ENCODE results near the gene SVIL. TPM values are rescaled to one million over a fixed set of nuclear protein-coding genes. Genes with fewer than 3 reads are reported as not detected.

SVIL gene
- total and polyA plus RNA-seq, 2 donors = 11.5 to 25.8 TPM

GRCh38 chr10:29652192-29652591 lies 17.4 kb upstream of the SVIL start:
- Histone ChIP-seq H3K27me3 (ENCODE audit: control insufficient read depth in 2 of 2, insufficient read depth in 1 of 2, low read length in 1 of 2) (no peaks in the 10 kb centered on the region), H3K9me3 (ENCODE audit: control insufficient read depth in 2 of 2, insufficient read depth in 1 of 2, low read length in 1 of 2) (peaks cover 0 to 10% of the 10 kb centered on the region in 2 donors), H3K27ac (ENCODE audit: low read depth in 1 of 2, low read length in 1 of 2) (no peak overlapping the region), H3K4me3 (ENCODE audit: low read length in 2 of 2) (no peak overlapping the region), H3K36me3 (ENCODE audit: control insufficient read depth in 2 of 2, insufficient read depth in 2 of 2, low read length in 1 of 2) (peaks cover under 1 to 3% of the 10 kb centered on the region in 2 donors), H3K4me1 (ENCODE audit: control insufficient read depth in 2 of 2, insufficient read depth in 2 of 2, low read length in 2 of 2) (peaks cover 4 to 8% of the 10 kb centered on the region in 2 donors)
- WGBS = 97% methylated on average over 2 of the region's 2 CpGs
- no peak for DNase-seq (ENCODE audit: low read depth in 6 of 9, low spot score in 9 of 9)

GRCh38 chr10:29651767-29652166 lies 17.0 kb upstream of the SVIL start:
- Histone ChIP-seq H3K4me3 (ENCODE audit: low read length in 2 of 2) (no peak overlapping the region), H3K36me3 (ENCODE audit: control insufficient read depth in 2 of 2, insufficient read depth in 2 of 2, low read length in 1 of 2) (peaks cover 0 to 3% of the 10 kb centered on the region in 2 donors), H3K9me3 (ENCODE audit: control insufficient read depth in 2 of 2, insufficient read depth in 1 of 2, low read length in 1 of 2) (peaks cover 0 to 10% of the 10 kb centered on the region in 2 donors), H3K4me1 (ENCODE audit: control insufficient read depth in 2 of 2, insufficient read depth in 2 of 2, low read length in 2 of 2) (peaks cover 7 to 12% of the 10 kb centered on the region in 2 donors), H3K27ac (ENCODE audit: low read depth in 1 of 2, low read length in 1 of 2) (no peak overlapping the region), H3K27me3 (ENCODE audit: control insufficient read depth in 2 of 2, insufficient read depth in 1 of 2, low read length in 1 of 2) (no peaks in the 10 kb centered on the region)
- WGBS = 98% methylated on average over 3 of the region's 3 CpGs
- DNase-seq (ENCODE audit: low read depth in 6 of 9, low spot score in 9 of 9) = no peak

- Histone ChIP-seq H3K4me1 (ENCODE audit: control insufficient read depth in 2 of 2, insufficient read depth in 2 of 2, low read length in 2 of 2) (peaks cover 9 to 15% of the 10 kb centered on the region in 2 donors), H3K9me3 (ENCODE audit: control insufficient read depth in 2 of 2, insufficient read depth in 1 of 2, low read length in 1 of 2) (peaks cover 0 to 7% of the 10 kb centered on the region in 2 donors), H3K27ac (ENCODE audit: low read depth in 1 of 2, low read length in 1 of 2) (no peak overlapping the region), H3K27me3 (ENCODE audit: control insufficient read depth in 2 of 2, insufficient read depth in 1 of 2, low read length in 1 of 2) (no peaks in the 10 kb centered on the region), H3K36me3 (ENCODE audit: control insufficient read depth in 2 of 2, insufficient read depth in 2 of 2, low read length in 1 of 2) (no peaks in the 10 kb centered on the region), H3K4me3 (ENCODE audit: low read length in 2 of 2) (no peak overlapping the region)
- WGBS = 98% methylated on average over 1 of the region's 1 CpG
- DNase-seq (ENCODE audit: low read depth in 6 of 9, low spot score in 9 of 9) = no peak
Measured at GRCh38 chr10:29650552-29650944, 15.8 kb upstream of the SVIL start.

GRCh38 chr10:29649561-29650551 lies 15.1 kb upstream of the SVIL start:
- no peak for DNase-seq (ENCODE audit: low read depth in 6 of 9, low spot score in 9 of 9)
- H3K4me1 ChIP-seq (ENCODE audit: control insufficient read depth in 2 of 2, insufficient read depth in 2 of 2, low read length in 2 of 2) = peaks cover 9 to 15% of the 10 kb centered on the region in 2 donors
- H3K36me3 ChIP-seq (ENCODE audit: control insufficient read depth in 2 of 2, insufficient read depth in 2 of 2, low read length in 1 of 2) = no peaks in the 10 kb centered on the region
- H3K27me3 ChIP-seq (ENCODE audit: control insufficient read depth in 2 of 2, insufficient read depth in 1 of 2, low read length in 1 of 2) = no peaks in the 10 kb centered on the region
- H3K27ac ChIP-seq (ENCODE audit: low read depth in 1 of 2, low read length in 1 of 2) = no peak overlapping the region
- H3K4me3 ChIP-seq (ENCODE audit: low read length in 2 of 2) = no peak overlapping the region
- 96% methylated on average over 7 of the region's 7 CpGs for WGBS
- peaks cover 0 to 3% of the 10 kb centered on the region in 2 donors for H3K9me3 ChIP-seq (ENCODE audit: control insufficient read depth in 2 of 2, insufficient read depth in 1 of 2, low read length in 1 of 2)

GRCh38 chr10:29648983-29649268 lies 14.2 kb upstream of the SVIL start:
- no peak for DNase-seq (ENCODE audit: low read depth in 6 of 9, low spot score in 9 of 9)
- Histone ChIP-seq H3K9me3 (ENCODE audit: control insufficient read depth in 2 of 2, insufficient read depth in 1 of 2, low read length in 1 of 2) (peaks cover 0 to 3% of the 10 kb centered on the region in 2 donors), H3K36me3 (ENCODE audit: control insufficient read depth in 2 of 2, insufficient read depth in 2 of 2, low read length in 1 of 2) (no peaks in the 10 kb centered on the region), H3K27me3 (ENCODE audit: control insufficient read depth in 2 of 2, insufficient read depth in 1 of 2, low read length in 1 of 2) (no peaks in the 10 kb centered on the region), H3K4me3 (ENCODE audit: low read length in 2 of 2) (no peak overlapping the region), H3K4me1 (ENCODE audit: control insufficient read depth in 2 of 2, insufficient read depth in 2 of 2, low read length in 2 of 2) (peaks cover 9 to 17% of the 10 kb centered on the region in 2 donors), H3K27ac (ENCODE audit: low read depth in 1 of 2, low read length in 1 of 2) (no peak overlapping the region)
- 96% methylated on average over 1 of the region's 1 CpG for WGBS

GRCh38 chr10:29648114-29648982 lies 13.6 kb upstream of the SVIL start:
- H3K9me3 ChIP-seq (ENCODE audit: control insufficient read depth in 2 of 2, insufficient read depth in 1 of 2, low read length in 1 of 2) = peaks cover 0 to 3% of the 10 kb centered on the region in 2 donors
- no peaks in the 10 kb centered on the region for H3K27me3 ChIP-seq (ENCODE audit: control insufficient read depth in 2 of 2, insufficient read depth in 1 of 2, low read length in 1 of 2)
- no peaks in the 10 kb centered on the region for H3K36me3 ChIP-seq (ENCODE audit: control insufficient read depth in 2 of 2, insufficient read depth in 2 of 2, low read length in 1 of 2)
- peak overlapping the region in 1 of 2 donors; percentile 46 for H3K27ac ChIP-seq (ENCODE audit: low read depth in 1 of 2, low read length in 1 of 2)
- H3K4me3 ChIP-seq (ENCODE audit: low read length in 2 of 2) = no peak overlapping the region
- peak in 5 of 9 donors; percentile 19 to 57 (median 32) for DNase-seq (ENCODE audit: low read depth in 6 of 9, low spot score in 9 of 9)
- H3K4me1 ChIP-seq (ENCODE audit: control insufficient read depth in 2 of 2, insufficient read depth in 2 of 2, low read length in 2 of 2) = peaks cover 9 to 21% of the 10 kb centered on the region in 2 donors
- WGBS = 46% methylated on average over 9 of the region's 9 CpGs

- peak in 1 of 9 donors; percentile 40 for DNase-seq (ENCODE audit: low read depth in 6 of 9, low spot score in 9 of 9)
- H3K4me3 ChIP-seq (ENCODE audit: low read length in 2 of 2) = no peak overlapping the region
- no peaks in the 10 kb centered on the region for H3K36me3 ChIP-seq (ENCODE audit: control insufficient read depth in 2 of 2, insufficient read depth in 2 of 2, low read length in 1 of 2)
- H3K27ac ChIP-seq (ENCODE audit: low read depth in 1 of 2, low read length in 1 of 2) = no peak overlapping the region
- H3K9me3 ChIP-seq (ENCODE audit: control insufficient read depth in 2 of 2, insufficient read depth in 1 of 2, low read length in 1 of 2) = peaks cover 0 to 3% of the 10 kb centered on the region in 2 donors
- peaks cover 9 to 21% of the 10 kb centered on the region in 2 donors for H3K4me1 ChIP-seq (ENCODE audit: control insufficient read depth in 2 of 2, insufficient read depth in 2 of 2, low read length in 2 of 2)
- WGBS = 40% methylated on average over 5 of the region's 5 CpGs
- no peaks in the 10 kb centered on the region for H3K27me3 ChIP-seq (ENCODE audit: control insufficient read depth in 2 of 2, insufficient read depth in 1 of 2, low read length in 1 of 2)
Measured at GRCh38 chr10:29647478-29647877, 12.7 kb upstream of the SVIL start.

- no peak for DNase-seq (ENCODE audit: low read depth in 6 of 9, low spot score in 9 of 9)
- H3K27ac ChIP-seq (ENCODE audit: low read depth in 1 of 2, low read length in 1 of 2) = peak overlapping the region; percentile 1 to 45
- H3K4me1 ChIP-seq (ENCODE audit: control insufficient read depth in 2 of 2, insufficient read depth in 2 of 2, low read length in 2 of 2) = peaks cover 9 to 21% of the 10 kb centered on the region in 2 donors
- 61% methylated on average over 3 of the region's 3 CpGs for WGBS
- no peak overlapping the region for H3K4me3 ChIP-seq (ENCODE audit: low read length in 2 of 2)
- peaks cover 0 to 3% of the 10 kb centered on the region in 2 donors for H3K9me3 ChIP-seq (ENCODE audit: control insufficient read depth in 2 of 2, insufficient read depth in 1 of 2, low read length in 1 of 2)
- H3K36me3 ChIP-seq (ENCODE audit: control insufficient read depth in 2 of 2, insufficient read depth in 2 of 2, low read length in 1 of 2) = no peaks in the 10 kb centered on the region
- H3K27me3 ChIP-seq (ENCODE audit: control insufficient read depth in 2 of 2, insufficient read depth in 1 of 2, low read length in 1 of 2) = no peaks in the 10 kb centered on the region
Measured at GRCh38 chr10:29646960-29647461, 12.2 kb upstream of the SVIL start.

Data from thymus (tissue), 11 donors.